ENCODE measurements around the gene CBX4.

CBX4 gene

DNA sequence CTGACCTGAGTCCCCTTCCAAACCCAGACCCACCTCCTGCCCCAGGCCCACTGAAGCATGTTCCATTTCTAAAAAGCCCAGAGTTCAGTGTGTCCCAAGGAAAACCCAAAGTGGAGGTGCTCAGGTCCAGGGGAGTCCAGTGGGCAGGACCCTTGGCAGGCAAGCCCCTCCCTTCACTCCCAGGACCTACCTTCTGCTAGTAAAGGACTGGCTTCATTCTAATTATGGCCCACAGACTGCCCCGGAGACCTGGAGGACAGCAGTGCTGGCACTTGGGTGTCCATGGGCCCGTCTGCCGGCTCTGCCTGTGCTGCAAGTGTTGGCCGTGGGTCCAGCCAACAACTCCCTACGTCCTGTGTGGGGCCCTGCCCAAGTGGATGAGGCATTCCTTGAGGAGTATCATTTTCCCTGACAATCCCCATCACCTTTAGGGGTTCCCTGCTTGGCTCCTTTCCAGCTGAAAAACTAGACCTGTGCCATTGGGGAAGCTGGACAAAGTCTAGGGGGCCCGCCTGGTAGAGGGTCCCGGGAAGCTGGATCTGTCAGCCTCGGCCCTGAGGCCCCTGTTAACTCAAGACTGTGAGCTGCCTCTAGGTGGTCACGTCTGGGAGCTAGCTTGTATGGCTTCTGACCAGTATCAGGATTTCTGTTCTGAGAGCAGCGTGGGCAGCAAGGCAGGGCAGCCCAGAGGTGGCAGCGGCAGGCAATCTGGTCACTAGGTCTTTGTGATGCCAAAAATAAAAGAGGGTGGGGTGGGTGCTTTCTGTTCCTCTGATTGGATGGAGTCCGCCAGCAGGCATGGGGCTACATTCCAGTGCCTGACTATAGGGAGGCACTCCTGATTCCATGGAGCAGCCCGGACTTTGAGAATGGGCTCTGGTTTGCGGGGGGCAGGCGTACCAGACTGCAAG lies 53.1 kb downstream of the CBX4 start:
- DNase-seq (ENCODE audit: low read depth), result no peak

DNA sequence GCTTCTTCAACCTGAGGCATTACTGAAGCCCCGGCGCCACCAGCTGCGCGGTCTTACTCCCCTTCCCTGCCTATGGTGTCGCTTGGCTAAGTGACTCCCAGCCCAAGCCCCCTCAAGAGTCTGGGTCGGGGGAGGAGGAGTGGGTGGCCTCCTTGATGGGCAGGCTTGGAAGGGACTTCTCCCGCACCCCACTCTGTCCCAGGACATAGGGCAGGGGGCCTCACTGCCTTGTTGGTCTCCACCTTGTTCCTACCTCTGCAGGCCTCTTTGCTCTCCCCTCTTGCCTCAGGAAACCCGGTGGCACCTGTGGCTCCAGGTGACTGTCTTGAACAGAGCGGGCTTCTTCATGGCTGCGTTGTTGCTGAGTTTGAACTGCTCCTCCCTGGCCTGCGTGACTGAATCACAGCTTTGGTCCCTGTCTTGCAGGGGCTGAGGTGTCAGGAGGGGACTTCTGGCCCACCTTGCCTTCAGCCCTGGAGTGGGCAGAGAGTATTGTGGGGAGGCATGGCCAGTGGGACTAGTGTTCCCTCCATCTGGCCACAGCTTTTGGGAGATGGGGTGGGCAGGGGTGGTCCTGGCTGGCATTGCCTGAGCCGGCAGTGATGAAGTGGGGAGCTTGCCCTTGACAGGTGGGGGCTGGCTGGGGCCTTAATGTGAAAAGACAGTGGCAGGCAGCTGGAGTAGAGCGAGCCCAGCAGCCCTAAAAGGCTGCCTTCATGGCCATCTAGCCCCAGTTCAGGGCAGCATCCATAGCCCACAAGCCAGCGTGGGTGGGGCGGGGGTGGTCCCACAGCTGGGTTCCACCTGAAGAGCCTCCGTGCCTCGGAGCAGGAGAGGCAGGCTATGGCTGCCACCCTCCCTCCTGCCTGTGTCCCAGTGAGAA lies 54.0 kb downstream of the CBX4 start:
- DNase-seq (ENCODE audit: low read depth), result no peak

- no peak for DNase-seq (ENCODE audit: low read depth)
These were observed 54.8 kb downstream of the CBX4 start for GRCh38 chr17:79784353-79785016.

DNA sequence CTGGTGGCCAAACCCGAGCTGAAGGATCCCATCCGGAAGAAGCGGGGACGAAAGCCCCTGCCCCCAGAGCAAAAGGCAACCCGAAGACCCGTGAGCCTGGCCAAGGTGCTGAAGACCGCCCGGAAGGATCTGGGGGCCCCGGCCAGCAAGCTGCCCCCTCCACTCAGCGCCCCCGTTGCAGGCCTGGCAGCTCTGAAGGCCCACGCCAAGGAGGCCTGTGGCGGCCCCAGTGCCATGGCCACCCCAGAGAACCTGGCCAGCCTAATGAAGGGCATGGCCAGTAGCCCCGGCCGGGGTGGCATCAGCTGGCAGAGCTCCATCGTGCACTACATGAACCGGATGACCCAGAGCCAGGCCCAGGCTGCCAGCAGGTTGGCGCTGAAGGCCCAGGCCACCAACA lies 55.3 kb downstream of the CBX4 start:
- DNase-seq (ENCODE audit: low read depth), result no peak
